ENCODE measurements around the gene REEP6.
"Not testable (repeated sequence)": the region's sequence is repeated elsewhere in the genome, so short reads cannot be mapped to it uniquely, and the experiment has no call there.

The REEP6 gene

DNA sequence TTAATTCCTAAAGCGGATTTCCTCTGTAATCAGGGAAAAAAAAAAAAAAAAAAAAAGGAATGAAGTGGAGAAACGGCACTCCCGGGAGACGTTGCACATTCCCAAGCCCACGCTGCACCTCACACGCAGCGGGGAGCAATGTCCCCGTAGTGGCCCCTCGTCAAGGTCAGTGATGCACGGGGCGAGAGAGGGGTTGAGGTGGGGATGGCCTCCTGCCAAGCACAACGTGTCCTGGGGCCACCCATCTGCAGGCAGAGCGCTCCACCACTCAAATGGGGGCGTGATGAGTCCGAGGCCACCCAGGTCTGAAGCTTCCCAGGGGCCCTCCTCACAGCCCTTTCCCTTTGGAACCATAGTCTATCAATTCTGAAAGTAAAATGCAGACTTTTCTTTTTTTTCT, 48.0 kb downstream of the REEP6 start:
- no peak for FAIRE-seq
- TF ChIP-seq POLR2A (IDR thresholded peaks at IDR 0.05; ENCODE audit: low read depth, low read length) (no peak), POLR2AphosphoS5 (IDR thresholded peaks at IDR 0.05; ENCODE audit: low read depth, low read length) (no peak), TAF1 (IDR thresholded peaks at IDR 0.05; ENCODE audit: borderline replicate concordance, low read depth, low read length) (no peak)
- DNase-seq (ENCODE audit: insufficient read length) = no peak

DNA sequence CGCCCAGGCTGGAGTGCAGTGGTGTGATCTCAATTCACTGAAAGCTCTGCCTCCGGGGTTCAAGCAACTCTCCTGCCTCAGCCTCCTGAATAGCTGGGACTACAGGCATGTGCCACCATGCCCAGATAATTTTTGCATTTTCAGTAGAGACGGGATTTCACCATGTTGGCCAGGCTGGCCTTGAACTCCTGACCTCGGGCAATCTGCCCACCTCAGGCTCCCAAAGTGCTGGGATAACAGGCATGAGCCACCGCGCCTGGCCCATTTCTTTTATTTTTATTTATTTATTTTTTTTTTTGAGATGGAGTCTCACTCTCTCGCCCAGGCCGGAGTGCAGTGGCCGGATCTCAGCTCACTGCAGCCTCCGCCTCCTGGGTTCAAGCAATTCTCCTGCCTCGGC, 48.8 kb downstream of the REEP6 start:
- DNase-seq (ENCODE audit: insufficient read length); FAIRE-seq: not testable (repeated sequence)

DNA sequence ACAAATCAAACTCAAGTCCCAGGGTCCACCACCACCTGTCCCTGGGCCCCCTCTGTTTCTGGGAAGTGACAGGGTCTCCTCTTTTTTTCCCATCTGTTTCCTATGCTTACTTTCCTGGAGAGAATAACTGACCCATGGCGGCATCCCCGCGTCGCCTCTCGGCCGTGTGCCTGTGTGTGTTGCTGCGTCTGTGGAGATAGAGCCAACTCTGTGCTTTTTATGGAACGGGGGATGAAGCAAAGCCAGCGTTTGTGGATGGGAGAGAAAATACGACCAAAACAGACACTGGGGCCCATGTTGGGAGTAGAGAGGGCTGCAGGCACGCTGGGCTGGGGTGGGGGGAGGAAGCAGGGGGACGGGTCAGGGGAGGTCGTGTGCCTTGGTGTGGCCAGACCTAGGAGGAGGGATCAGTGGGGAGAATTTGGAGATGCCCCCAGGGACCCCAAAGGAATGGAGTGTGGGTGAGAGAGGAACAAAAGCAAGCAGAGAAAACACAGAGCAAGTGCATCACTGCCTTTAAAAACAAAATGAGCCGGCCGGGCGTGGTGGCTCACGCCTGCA, 49.5 kb downstream of the REEP6 start:
- DNase-seq (ENCODE audit: insufficient read length) (no peak), FAIRE-seq (no peak)
- TF ChIP-seq TAF1 (IDR thresholded peaks at IDR 0.05; ENCODE audit: borderline replicate concordance, low read depth, low read length) = no peak

Measured in GM12892 (cell line).